NCI-H2196 treated with DMSO at 0.1 percent for 48 hours (cell line): ENCODE measurements around the gene CLCA1.

Source experiments
- DNase-seq: peaks from one replicate; lab custom pipeline; 2025; ENCODE audit not compliant: unreplicated experiment; lab: John Stamatoyannopoulos, UW

Gene CLCA1

GRCh38 chr1:86468501-86468977, at the start of gene CLCA1:
CLCA1 (plus strand) TSS chr1:86468927; CDS start chr1:86468972, 45 bp downstream.
- DNase-seq: no peak

- DNase-seq: no peak
Measured at GRCh38 chr1:86419277-86419903, 49.3 kb upstream of the CLCA1 start.

- DNase-seq: no peak
Measured at GRCh38 chr1:86421601-86422280, 47.0 kb upstream of the CLCA1 start.

- DNase-seq: no peak
Measured at GRCh38 chr1:86423473-86423872, 45.3 kb upstream of the CLCA1 start.

GRCh38 chr1:86423873-86424272, 44.9 kb upstream of the CLCA1 start, which contains the start of gene CLCA2:
CLCA2 (plus strand) TSS chr1:86424171; CDS start chr1:86424248, 77 bp downstream.
- DNase-seq: no peak

- no peak for DNase-seq
Measured at GRCh38 chr1:86429122-86429725, 39.5 kb upstream of the CLCA1 start.

GRCh38 chr1:86429835-86430234, 38.9 kb upstream of the CLCA1 start:
- no peak for DNase-seq

GRCh38 chr1:86430376-86430775, 38.4 kb upstream of the CLCA1 start:
- no peak for DNase-seq

- no peak for DNase-seq
Measured at GRCh38 chr1:86434059-86434458, 34.7 kb upstream of the CLCA1 start.

GRCh38 chr1:86435327-86435726, 33.4 kb upstream of the CLCA1 start:
- no peak for DNase-seq

GRCh38 chr1:86436041-86436440, 32.7 kb upstream of the CLCA1 start:
- DNase-seq: no peak

GRCh38 chr1:86441581-86441980, 27.1 kb upstream of the CLCA1 start:
- no peak for DNase-seq

GRCh38 chr1:86441997-86442396, 26.7 kb upstream of the CLCA1 start:
- no peak for DNase-seq

GRCh38 chr1:86445919-86446318, 22.8 kb upstream of the CLCA1 start:
- no peak for DNase-seq

GRCh38 chr1:86447198-86447790, 21.4 kb upstream of the CLCA1 start:
- no peak for DNase-seq

- no peak for DNase-seq
Measured at GRCh38 chr1:86448670-86449069, 20.1 kb upstream of the CLCA1 start.

GRCh38 chr1:86449103-86449502, 19.6 kb upstream of the CLCA1 start:
- no peak for DNase-seq

GRCh38 chr1:86450847-86451246, 17.9 kb upstream of the CLCA1 start:
- no peak for DNase-seq

GRCh38 chr1:86453664-86454063, 15.1 kb upstream of the CLCA1 start:
- DNase-seq: no peak

GRCh38 chr1:86455073-86455472, 13.7 kb upstream of the CLCA1 start:
- no peak for DNase-seq

- no peak for DNase-seq
Measured at GRCh38 chr1:86460998-86461397, 7.7 kb upstream of the CLCA1 start.

- no peak for DNase-seq
Measured at GRCh38 chr1:86461482-86461881, 7.2 kb upstream of the CLCA1 start.
